RWPE2 (cell line): ENCODE measurements around the gene MED28.

ENCODE experiments used
- ATAC-seq: fragments of 200-7000 bp; cut with Tn5 transposase; 3 replicates; pipeline ENCODE4 v1.9.1; 2021; ENCODE audit warnings: low read depth
- DNase-seq: peaks from one replicate; pipeline ENCODE4 v3.0.0-alpha.2; 2020; ENCODE audit warnings: low spot score
- H3K27ac ChIP-seq: fragments of 450-650 bp; 2 replicates; pipeline ENCODE4 v1.5.1; 2017; ENCODE audit warnings: mild to moderate bottlenecking; ENCODE audit not compliant: poor library complexity, severe bottlenecking
- H3K27me3 ChIP-seq: fragments of 250-450 bp; sonication (Bioruptor Pico); 2 replicates; pipeline ENCODE4 v1.5.1; 2021; ENCODE audit warnings: mild to moderate bottlenecking, moderate library complexity; ENCODE audit not compliant: insufficient read depth, poor library complexity, severe bottlenecking
- H3K36me3 ChIP-seq: fragments of 250-450 bp; sonication (Bioruptor Pico); 2 replicates; pipeline ENCODE4 v1.5.1; 2020; ENCODE audit warnings: low read depth, mild to moderate bottlenecking, moderate library complexity
- H3K4me1 ChIP-seq: fragments of 250-450 bp; sonication (Bioruptor Pico); 2 replicates; pipeline ENCODE4 v1.5.1; 2021; ENCODE audit warnings: mild to moderate bottlenecking, moderate library complexity; ENCODE audit not compliant: insufficient read depth, poor library complexity, severe bottlenecking
- H3K4me3 ChIP-seq: fragments of 250-450 bp; sonication (Bioruptor Pico); 2 replicates; pipeline ENCODE4 v1.5.1; 2021; ENCODE audit warnings: mild to moderate bottlenecking, moderate library complexity; ENCODE audit not compliant: severe bottlenecking
- H3K9me3 ChIP-seq: fragments of 250-450 bp; sonication (Bioruptor Pico); 2 replicates; pipeline ENCODE4 v1.5.1; 2021; ENCODE audit warnings: mild to moderate bottlenecking, moderate library complexity; ENCODE audit not compliant: severe bottlenecking
- CTCF ChIP-seq: fragments of 450-650 bp; IDR thresholded peaks from one replicate; pipeline ENCODE4 v1.5.1; 2017; ENCODE audit warnings: mild to moderate bottlenecking, moderate library complexity; ENCODE audit not compliant: poor library complexity, severe bottlenecking

The MED28 gene

GRCh38 chr4:17642398-17642783 is 27.9 kb downstream of the MED28 start:
- no peaks in the 10 kb centered on the region for H3K4me1 ChIP-seq
- no peaks in the 10 kb centered on the region for H3K36me3 ChIP-seq
- ATAC-seq (no peak), DNase-seq (no peak)
- TF ChIP-seq CTCF, result no peak
- no peak overlapping the region for H3K27ac ChIP-seq
- no peak overlapping the region for H3K4me3 ChIP-seq
- H3K27me3 ChIP-seq, result no peaks in the 10 kb centered on the region
- H3K9me3 ChIP-seq, result no peaks in the 10 kb centered on the region

DNA sequence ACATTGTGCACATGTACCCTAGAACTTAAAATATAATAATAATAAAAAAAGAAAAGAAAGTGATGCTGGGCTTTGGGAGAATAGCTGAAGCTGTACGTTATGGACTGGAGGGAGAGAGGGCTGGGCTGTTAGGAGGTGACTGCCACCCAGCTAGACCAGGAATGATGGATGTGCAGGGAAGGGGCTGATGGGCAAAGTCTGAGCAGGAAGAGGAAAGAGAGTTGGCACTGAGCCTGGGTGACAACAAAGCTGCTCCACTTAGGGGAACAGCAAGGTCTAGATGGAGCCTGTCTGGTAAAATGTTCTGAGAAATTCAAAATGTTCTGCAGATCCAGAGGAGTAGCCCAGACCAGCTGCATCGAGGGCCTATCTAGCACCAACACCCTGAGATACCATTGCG is 32.3 kb downstream of the MED28 start:
- no peaks in the 10 kb centered on the region for H3K36me3 ChIP-seq
- TF ChIP-seq CTCF, result no peak
- no peak for DNase-seq
- H3K9me3 ChIP-seq, result peaks cover 2% of the 10 kb centered on the region
- no peak for ATAC-seq
- H3K4me3 ChIP-seq, result no peak overlapping the region
- no peaks in the 10 kb centered on the region for H3K27me3 ChIP-seq
- H3K4me1 ChIP-seq, result no peaks in the 10 kb centered on the region
- H3K27ac ChIP-seq, result no peak overlapping the region

GRCh38 chr4:17647176-17647806 is 32.9 kb downstream of the MED28 start:
- Histone ChIP-seq H3K4me1 (no peaks in the 10 kb centered on the region), H3K27me3 (no peaks in the 10 kb centered on the region), H3K4me3 (no peak overlapping the region), H3K36me3 (no peaks in the 10 kb centered on the region), H3K9me3 (peaks cover 2% of the 10 kb centered on the region), H3K27ac (no peak overlapping the region)
- DNase-seq (no peak), ATAC-seq (no peak)
- TF ChIP-seq CTCF, result no peak

GRCh38 chr4:17647927-17648326 is 33.5 kb downstream of the MED28 start:
- no peak for DNase-seq
- ATAC-seq, result no peak

More at GRCh38 chr4:17647927-17648326, 33.5 kb downstream of the MED28 start:
- Histone ChIP-seq H3K27ac (no peak overlapping the region), H3K27me3 (no peaks in the 10 kb centered on the region), H3K9me3 (peaks cover 2% of the 10 kb centered on the region), H3K4me3 (no peak overlapping the region), H3K4me1 (no peaks in the 10 kb centered on the region), H3K36me3 (no peaks in the 10 kb centered on the region)
- TF ChIP-seq CTCF, result no peak
